Liver (tissue), 9 donors: ENCODE results near the gene TENM3. TPM values are rescaled to one million over a fixed set of nuclear protein-coding genes. Genes with fewer than 3 reads are reported as not detected.

Experiments used
- DNase-seq: peaks from one replicate; pipeline ENCODE4 v3.0.0-alpha.2; 2017; ENCODE audit warnings: low spot score
- H3K27ac ChIP-seq, 2 donors: one replicate each; pipeline ENCODE4 v1.7.0; 2013; ENCODE audit warnings: inconsistent platforms in 2 of 2, low read length in 2 of 2, control low read depth in 1 of 2, low read depth in 1 of 2, mild to moderate bottlenecking in 1 of 2
- H3K27me3 ChIP-seq, 4 donors: one replicate each; pipeline versions ENCODE4 v1.6.1 to v1.7.0; 2013; ENCODE audit warnings: low read length in 3 of 4, inconsistent platforms in 1 of 4, mild to moderate bottlenecking in 1 of 4, moderate library complexity in 1 of 4; ENCODE audit not compliant: control insufficient read depth in 4 of 4, insufficient read depth in 4 of 4
- H3K36me3 ChIP-seq, 4 donors: one replicate each; pipeline versions ENCODE4 v1.6.1 to v1.7.0; 2013; ENCODE audit warnings: low read length in 3 of 4, mild to moderate bottlenecking in 3 of 4, low read depth in 1 of 4, moderate library complexity in 1 of 4; ENCODE audit not compliant: control insufficient read depth in 4 of 4, insufficient read depth in 3 of 4
- H3K4me1 ChIP-seq, 4 donors: one replicate each; pipeline versions ENCODE4 v1.6.1 to v1.7.0; 2013; ENCODE audit warnings: low read length in 3 of 4, mild to moderate bottlenecking in 3 of 4, moderate library complexity in 1 of 4; ENCODE audit not compliant: control insufficient read depth in 4 of 4, insufficient read depth in 4 of 4
- H3K4me3 ChIP-seq, 3 donors: one replicate each; pipeline versions ENCODE4 v1.6.1 to v1.7.0; 2013; ENCODE audit warnings: low read length in 3 of 3, control low read depth in 1 of 3, low read depth in 1 of 3, mild to moderate bottlenecking in 1 of 3
- H3K9ac ChIP-seq, 2 donors: one replicate each; pipeline ENCODE4 v1.7.0; 2013; ENCODE audit warnings: low read length in 2 of 2, mild to moderate bottlenecking in 2 of 2, moderate library complexity in 2 of 2, control low read depth in 1 of 2, low read depth in 1 of 2
- H3K9me3 ChIP-seq, 4 donors: one replicate each; pipeline versions ENCODE4 v1.6.1 to v1.7.0; 2013; ENCODE audit warnings: low read length in 3 of 4; ENCODE audit not compliant: control insufficient read depth in 4 of 4
- HNF4A ChIP-seq, 2 donors: conservative IDR thresholded peaks; 2 replicates each; pipeline ENCODE4 v1.6.1; 2016; ENCODE audit warnings: antibody characterized with exemption in 2 of 2, mild to moderate bottlenecking in 2 of 2
- HNF4G ChIP-seq: IDR thresholded peaks from 2 replicates; pipeline ENCODE4 v1.6.1; 2016; ENCODE audit warnings: antibody characterized with exemption
- NR2F2 ChIP-seq: IDR thresholded peaks from 2 replicates; pipeline ENCODE4 v1.6.1; 2016; ENCODE audit warnings: antibody characterized with exemption
- RAD21 ChIP-seq, 2 donors: IDR thresholded peaks; 2 replicates each; pipeline ENCODE4 v1.6.1; 2016; ENCODE audit warnings: antibody characterized with exemption in 2 of 2, mild to moderate bottlenecking in 2 of 2
- RXRA ChIP-seq, 2 donors: IDR thresholded peaks; 2 replicates each; pipeline ENCODE4 v1.6.1; 2017 to 2018; ENCODE audit warnings: antibody characterized with exemption in 2 of 2, mild to moderate bottlenecking in 1 of 2
- SP1 ChIP-seq: IDR thresholded peaks from 2 replicates; pipeline ENCODE4 v1.6.1; 2018; ENCODE audit warnings: antibody characterized with exemption, mild to moderate bottlenecking
- TAF1 ChIP-seq: conservative IDR thresholded peaks from 2 replicates; pipeline ENCODE4 v1.6.1; 2016; ENCODE audit warnings: antibody characterized with exemption, mild to moderate bottlenecking
- YY1 ChIP-seq: IDR thresholded peaks from 2 replicates; pipeline ENCODE4 v1.6.1; 2016; ENCODE audit warnings: antibody characterized with exemption, mild to moderate bottlenecking
- WGBS: extraction: QIAGEN DNeasy Blood & Tissue Kit; methylation state at CpG from one replicate; pipeline ENCODE4 v1.1.7; 2013; 5-methylcytosine and 5-hydroxymethylcytosine counted together
- polyA plus RNA-seq, 2 donors: library from polyadenylated mRNA; stranded (reverse) in 1 of 2; unstranded in 1 of 2; fragments of 200-250 nt in 1 of 2; fragments of >200 nt in 1 of 2; fragmentation: Nextera tagmentation in 1 of 2; extraction: Ambion mirVana in 1 of 2; gene quantifications; one replicate each; pipeline versions ENCODE4 v1.2.1 to v1.2.3, GENCODE V29; 2013 to 2015
- total RNA-seq, 2 donors: library from RNA; depleted of rRNA; stranded (reverse); fragments of >200 nt; gene quantifications; one replicate each; pipeline ENCODE4 v1.2.3, GENCODE V29; 2014
- TF ChIP-seq, protein P1 (sequence below): fragments of 150-350 bp; IDR thresholded peaks from 2 replicates; pipeline ENCODE4 v1.5.1; 2017; ENCODE audit warnings: improper control_type of control experiment, low read depth, low read length; ENCODE audit not compliant: missing input control
- TF ChIP-seq, protein P2 (sequence below): IDR thresholded peaks from 2 replicates; pipeline ENCODE4 v1.6.1; 2016; ENCODE audit warnings: antibody characterized with exemption
- TF ChIP-seq, protein P3 (sequence below): IDR thresholded peaks from 2 replicates; pipeline ENCODE4 v1.6.1; 2016; ENCODE audit warnings: antibody characterized with exemption, mild to moderate bottlenecking
- TF ChIP-seq, protein P4 (sequence below): IDR thresholded peaks from 2 replicates; pipeline ENCODE4 v1.6.1; 2016; ENCODE audit warnings: antibody characterized with exemption
- TF ChIP-seq, protein P5 (sequence below): IDR thresholded peaks from 2 replicates; pipeline ENCODE4 v1.6.1; 2016; ENCODE audit warnings: antibody characterized with exemption
- donor health status: healthy.
- donor health status: healthy.
- donor health status: healthy.
- donor health status: healthy.
- donor health status: healthy.

TENM3 gene
- total and polyA plus RNA-seq, 4 donors: 0.32 to 16.8 (median 0.70) TPM

DNA sequence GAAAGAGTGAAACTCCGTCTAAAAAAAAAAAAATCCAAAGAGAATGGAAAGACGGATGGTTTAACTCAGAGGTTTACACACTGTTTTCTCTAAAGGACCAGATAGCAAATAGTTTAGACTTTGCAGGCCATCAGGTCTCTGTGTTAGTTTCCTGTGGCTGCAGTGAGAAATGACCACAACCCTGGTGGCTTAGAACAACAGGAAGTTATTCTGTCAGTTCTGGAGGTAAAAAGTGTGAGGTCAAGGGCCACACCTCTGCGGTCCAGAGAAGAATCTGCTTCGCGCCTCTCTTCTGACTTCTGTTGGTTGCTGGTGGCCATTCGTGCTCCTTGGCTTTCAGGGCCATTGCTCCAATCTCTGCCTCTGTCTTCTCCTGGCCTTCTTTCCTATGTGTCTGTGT is 76.9 kb downstream of the TENM3 start:
- H3K27ac ChIP-seq: no peak overlapping the region
- peaks cover 0 to 4% (median 0%) of the 10 kb centered on the region in 4 donors for H3K4me1 ChIP-seq
- TF ChIP-seq HNF4G (no peak), YY1 (no peak), SP1 (no peak), HNF4A (conservative IDR thresholded peaks at IDR 0.05) (no peak), RXRA (IDR thresholded peaks at IDR 0.05) (no peak), NR2F2 (no peak)
- TF ChIP-seq, protein P1, sequence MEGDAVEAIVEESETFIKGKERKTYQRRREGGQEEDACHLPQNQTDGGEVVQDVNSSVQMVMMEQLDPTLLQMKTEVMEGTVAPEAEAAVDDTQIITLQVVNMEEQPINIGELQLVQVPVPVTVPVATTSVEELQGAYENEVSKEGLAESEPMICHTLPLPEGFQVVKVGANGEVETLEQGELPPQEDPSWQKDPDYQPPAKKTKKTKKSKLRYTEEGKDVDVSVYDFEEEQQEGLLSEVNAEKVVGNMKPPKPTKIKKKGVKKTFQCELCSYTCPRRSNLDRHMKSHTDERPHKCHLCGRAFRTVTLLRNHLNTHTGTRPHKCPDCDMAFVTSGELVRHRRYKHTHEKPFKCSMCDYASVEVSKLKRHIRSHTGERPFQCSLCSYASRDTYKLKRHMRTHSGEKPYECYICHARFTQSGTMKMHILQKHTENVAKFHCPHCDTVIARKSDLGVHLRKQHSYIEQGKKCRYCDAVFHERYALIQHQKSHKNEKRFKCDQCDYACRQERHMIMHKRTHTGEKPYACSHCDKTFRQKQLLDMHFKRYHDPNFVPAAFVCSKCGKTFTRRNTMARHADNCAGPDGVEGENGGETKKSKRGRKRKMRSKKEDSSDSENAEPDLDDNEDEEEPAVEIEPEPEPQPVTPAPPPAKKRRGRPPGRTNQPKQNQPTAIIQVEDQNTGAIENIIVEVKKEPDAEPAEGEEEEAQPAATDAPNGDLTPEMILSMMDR: no peak
- TF ChIP-seq, protein P2, sequence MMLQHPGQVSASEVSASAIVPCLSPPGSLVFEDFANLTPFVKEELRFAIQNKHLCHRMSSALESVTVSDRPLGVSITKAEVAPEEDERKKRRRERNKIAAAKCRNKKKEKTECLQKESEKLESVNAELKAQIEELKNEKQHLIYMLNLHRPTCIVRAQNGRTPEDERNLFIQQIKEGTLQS: no peak
- TF ChIP-seq, protein P3, sequence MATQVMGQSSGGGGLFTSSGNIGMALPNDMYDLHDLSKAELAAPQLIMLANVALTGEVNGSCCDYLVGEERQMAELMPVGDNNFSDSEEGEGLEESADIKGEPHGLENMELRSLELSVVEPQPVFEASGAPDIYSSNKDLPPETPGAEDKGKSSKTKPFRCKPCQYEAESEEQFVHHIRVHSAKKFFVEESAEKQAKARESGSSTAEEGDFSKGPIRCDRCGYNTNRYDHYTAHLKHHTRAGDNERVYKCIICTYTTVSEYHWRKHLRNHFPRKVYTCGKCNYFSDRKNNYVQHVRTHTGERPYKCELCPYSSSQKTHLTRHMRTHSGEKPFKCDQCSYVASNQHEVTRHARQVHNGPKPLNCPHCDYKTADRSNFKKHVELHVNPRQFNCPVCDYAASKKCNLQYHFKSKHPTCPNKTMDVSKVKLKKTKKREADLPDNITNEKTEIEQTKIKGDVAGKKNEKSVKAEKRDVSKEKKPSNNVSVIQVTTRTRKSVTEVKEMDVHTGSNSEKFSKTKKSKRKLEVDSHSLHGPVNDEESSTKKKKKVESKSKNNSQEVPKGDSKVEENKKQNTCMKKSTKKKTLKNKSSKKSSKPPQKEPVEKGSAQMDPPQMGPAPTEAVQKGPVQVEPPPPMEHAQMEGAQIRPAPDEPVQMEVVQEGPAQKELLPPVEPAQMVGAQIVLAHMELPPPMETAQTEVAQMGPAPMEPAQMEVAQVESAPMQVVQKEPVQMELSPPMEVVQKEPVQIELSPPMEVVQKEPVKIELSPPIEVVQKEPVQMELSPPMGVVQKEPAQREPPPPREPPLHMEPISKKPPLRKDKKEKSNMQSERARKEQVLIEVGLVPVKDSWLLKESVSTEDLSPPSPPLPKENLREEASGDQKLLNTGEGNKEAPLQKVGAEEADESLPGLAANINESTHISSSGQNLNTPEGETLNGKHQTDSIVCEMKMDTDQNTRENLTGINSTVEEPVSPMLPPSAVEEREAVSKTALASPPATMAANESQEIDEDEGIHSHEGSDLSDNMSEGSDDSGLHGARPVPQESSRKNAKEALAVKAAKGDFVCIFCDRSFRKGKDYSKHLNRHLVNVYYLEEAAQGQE: no peak
- TF ChIP-seq, protein P4, sequence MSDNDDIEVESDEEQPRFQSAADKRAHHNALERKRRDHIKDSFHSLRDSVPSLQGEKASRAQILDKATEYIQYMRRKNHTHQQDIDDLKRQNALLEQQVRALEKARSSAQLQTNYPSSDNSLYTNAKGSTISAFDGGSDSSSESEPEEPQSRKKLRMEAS: no peak
- TF ChIP-seq, protein P5, sequence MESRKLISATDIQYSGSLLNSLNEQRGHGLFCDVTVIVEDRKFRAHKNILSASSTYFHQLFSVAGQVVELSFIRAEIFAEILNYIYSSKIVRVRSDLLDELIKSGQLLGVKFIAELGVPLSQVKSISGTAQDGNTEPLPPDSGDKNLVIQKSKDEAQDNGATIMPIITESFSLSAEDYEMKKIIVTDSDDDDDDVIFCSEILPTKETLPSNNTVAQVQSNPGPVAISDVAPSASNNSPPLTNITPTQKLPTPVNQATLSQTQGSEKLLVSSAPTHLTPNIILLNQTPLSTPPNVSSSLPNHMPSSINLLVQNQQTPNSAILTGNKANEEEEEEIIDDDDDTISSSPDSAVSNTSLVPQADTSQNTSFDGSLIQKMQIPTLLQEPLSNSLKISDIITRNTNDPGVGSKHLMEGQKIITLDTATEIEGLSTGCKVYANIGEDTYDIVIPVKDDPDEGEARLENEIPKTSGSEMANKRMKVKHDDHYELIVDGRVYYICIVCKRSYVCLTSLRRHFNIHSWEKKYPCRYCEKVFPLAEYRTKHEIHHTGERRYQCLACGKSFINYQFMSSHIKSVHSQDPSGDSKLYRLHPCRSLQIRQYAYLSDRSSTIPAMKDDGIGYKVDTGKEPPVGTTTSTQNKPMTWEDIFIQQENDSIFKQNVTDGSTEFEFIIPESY: no peak
- no peak overlapping the region for H3K4me3 ChIP-seq
- no peaks in the 10 kb centered on the region for H3K36me3 ChIP-seq
- no peak overlapping the region for H3K9ac ChIP-seq
- no peak for DNase-seq
- WGBS: 84% methylated on average over 6 of the region's 6 CpGs
- no peaks in the 10 kb centered on the region for H3K27me3 ChIP-seq
- H3K9me3 ChIP-seq: no peaks in the 10 kb centered on the region

DNA sequence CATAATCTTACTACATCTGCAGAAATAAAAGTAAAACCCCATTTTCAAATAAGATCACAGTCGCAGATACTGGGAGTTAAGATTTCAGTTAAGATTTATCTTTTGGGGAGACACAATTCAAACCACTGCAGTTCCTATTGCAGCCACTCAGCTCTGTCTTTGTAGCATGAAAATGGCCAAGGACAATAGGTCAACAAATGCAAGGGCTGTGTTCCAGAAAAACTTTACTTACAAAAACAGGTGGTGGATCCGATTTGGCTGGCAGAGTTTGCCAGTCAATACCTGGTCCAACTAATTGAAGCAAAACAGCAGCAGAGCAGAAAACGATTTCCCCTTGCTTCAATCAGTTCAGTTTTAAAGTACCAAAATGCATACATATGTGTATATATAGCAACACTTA is 77.4 kb downstream of the TENM3 start:
- no peaks in the 10 kb centered on the region for H3K27me3 ChIP-seq
- H3K9me3 ChIP-seq: no peaks in the 10 kb centered on the region
- 55% methylated on average over 3 of the region's 3 CpGs for WGBS
- peaks cover 0 to 4% (median 0%) of the 10 kb centered on the region in 4 donors for H3K4me1 ChIP-seq
- no peak overlapping the region for H3K9ac ChIP-seq
- TF ChIP-seq TAF1 (no peak), RAD21 (IDR thresholded peaks at IDR 0.05) (peak in 1 of 2 donors; percentile 28)
- TF ChIP-seq, protein P1: peak; percentile 19
- no peak for DNase-seq
- no peak overlapping the region for H3K27ac ChIP-seq
- no peak overlapping the region for H3K4me3 ChIP-seq
- H3K36me3 ChIP-seq: no peaks in the 10 kb centered on the region
